Measurements from ENCODE around the gene SECISBP2.

DNA sequence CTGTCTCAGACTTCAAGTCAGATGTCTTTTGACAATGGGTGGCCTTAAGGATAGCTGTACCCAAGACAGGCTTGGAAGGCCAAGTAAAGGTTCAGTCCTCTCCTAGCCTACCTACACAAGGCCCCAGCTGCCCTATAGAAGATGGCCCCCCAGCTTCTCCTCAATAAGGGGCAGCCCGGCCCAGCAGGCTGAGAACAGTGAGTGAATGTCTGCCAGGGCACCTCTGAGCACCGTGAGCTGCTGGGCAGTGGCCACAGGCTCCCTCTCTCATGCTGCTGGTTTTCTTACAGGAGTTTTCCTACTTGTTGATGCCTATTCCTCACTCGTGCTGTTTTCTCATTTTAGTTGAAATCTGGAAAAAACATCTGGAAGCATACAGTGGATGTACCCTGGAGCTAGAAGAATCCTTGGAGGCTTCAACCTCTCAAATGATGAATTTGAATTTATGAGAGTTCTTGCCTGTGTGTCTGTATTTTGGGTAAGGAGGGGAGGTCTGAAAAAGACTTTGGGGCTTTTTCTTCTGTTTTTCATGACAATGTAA, 40.1 kb downstream of the SECISBP2 start:
- TF ChIP-seq, protein P1, sequence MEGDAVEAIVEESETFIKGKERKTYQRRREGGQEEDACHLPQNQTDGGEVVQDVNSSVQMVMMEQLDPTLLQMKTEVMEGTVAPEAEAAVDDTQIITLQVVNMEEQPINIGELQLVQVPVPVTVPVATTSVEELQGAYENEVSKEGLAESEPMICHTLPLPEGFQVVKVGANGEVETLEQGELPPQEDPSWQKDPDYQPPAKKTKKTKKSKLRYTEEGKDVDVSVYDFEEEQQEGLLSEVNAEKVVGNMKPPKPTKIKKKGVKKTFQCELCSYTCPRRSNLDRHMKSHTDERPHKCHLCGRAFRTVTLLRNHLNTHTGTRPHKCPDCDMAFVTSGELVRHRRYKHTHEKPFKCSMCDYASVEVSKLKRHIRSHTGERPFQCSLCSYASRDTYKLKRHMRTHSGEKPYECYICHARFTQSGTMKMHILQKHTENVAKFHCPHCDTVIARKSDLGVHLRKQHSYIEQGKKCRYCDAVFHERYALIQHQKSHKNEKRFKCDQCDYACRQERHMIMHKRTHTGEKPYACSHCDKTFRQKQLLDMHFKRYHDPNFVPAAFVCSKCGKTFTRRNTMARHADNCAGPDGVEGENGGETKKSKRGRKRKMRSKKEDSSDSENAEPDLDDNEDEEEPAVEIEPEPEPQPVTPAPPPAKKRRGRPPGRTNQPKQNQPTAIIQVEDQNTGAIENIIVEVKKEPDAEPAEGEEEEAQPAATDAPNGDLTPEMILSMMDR (IDR thresholded peaks at IDR 0.05), result no peak
- TF ChIP-seq EZH2 (IDR thresholded peaks at IDR 0.05; ENCODE audit: borderline replicate concordance, insufficient read depth, low read depth, low read length, poor library complexity, severe bottlenecking), result no peak
